ENCODE results near the gene KCNAB1.
"Not testable (repeated sequence)": the region's sequence is repeated elsewhere in the genome, so short reads cannot be mapped to it uniquely, and the experiment has no call there.

The KCNAB1 gene

GRCh38 chr3:156120528-156121251 lies at the start of gene KCNAB1:
TSS of gene KCNAB1 (plus strand) at chr3:156120578.
- no peak for DNase-seq

- DNase-seq: no peak
These were observed 49.3 kb upstream of the KCNAB1 start for GRCh38 chr3:156071031-156071430.

GRCh38 chr3:156072950-156073657 lies 47.3 kb upstream of the KCNAB1 start:
- not testable (repeated sequence) for DNase-seq

- no peak for DNase-seq
These were observed 30.3 kb upstream of the KCNAB1 start for GRCh38 chr3:156090126-156090525.

- no peak for DNase-seq
These were observed 26.4 kb upstream of the KCNAB1 start for GRCh38 chr3:156093964-156094363.

GRCh38 chr3:156094391-156094790 lies 26.0 kb upstream of the KCNAB1 start:
- DNase-seq: no peak

GRCh38 chr3:156095652-156096051 lies 24.7 kb upstream of the KCNAB1 start:
- DNase-seq: not testable (repeated sequence)

GRCh38 chr3:156098437-156099035 lies 21.8 kb upstream of the KCNAB1 start:
- no peak for DNase-seq

- DNase-seq: not testable (repeated sequence)
These were observed 21.0 kb upstream of the KCNAB1 start for GRCh38 chr3:156099348-156099747.

- not testable (repeated sequence) for DNase-seq
These were observed 20.4 kb upstream of the KCNAB1 start for GRCh38 chr3:156099984-156100383.

- DNase-seq: no peak
These were observed 18.0 kb upstream of the KCNAB1 start for GRCh38 chr3:156102267-156102931.

- DNase-seq: no peak
These were observed 13.5 kb upstream of the KCNAB1 start for GRCh38 chr3:156106721-156107373.

GRCh38 chr3:156107504-156107903 lies 12.9 kb upstream of the KCNAB1 start:
- DNase-seq: no peak

GRCh38 chr3:156108616-156109015 lies 11.8 kb upstream of the KCNAB1 start:
- no peak for DNase-seq

- DNase-seq: no peak
These were observed 10.4 kb upstream of the KCNAB1 start for GRCh38 chr3:156109989-156110388.

- DNase-seq: no peak
These were observed 6.1 kb downstream of the KCNAB1 start for GRCh38 chr3:156126467-156126866.

GRCh38 chr3:156131241-156131640 lies 10.9 kb downstream of the KCNAB1 start:
- DNase-seq: no peak

- no peak for DNase-seq
These were observed 11.4 kb downstream of the KCNAB1 start for GRCh38 chr3:156131799-156132198.

GRCh38 chr3:156132313-156132712 lies 11.9 kb downstream of the KCNAB1 start:
- DNase-seq: no peak

GRCh38 chr3:156133076-156133475 lies 12.7 kb downstream of the KCNAB1 start:
- DNase-seq: no peak

GRCh38 chr3:156135921-156136638 lies 15.7 kb downstream of the KCNAB1 start:
- DNase-seq: no peak

GRCh38 chr3:156137397-156137796 lies 17.0 kb downstream of the KCNAB1 start:
- DNase-seq: not testable (repeated sequence)

All from NCI-H345 (cell line).